Measurements from ENCODE around the gene TBC1D17. TPM values are rescaled to one million over a fixed set of nuclear protein-coding genes. Genes with fewer than 3 reads are reported as not detected.

TBC1D17 gene
- total RNA-seq, 4 donors from 2014 or later: 48.7 to 84.3 (median 66.4) TPM

- ATAC-seq: no peak
- Histone ChIP-seq H3K4me1 (peaks cover 2 to 12% of the 10 kb centered on the region in 2 donors), H3K36me3 (no peaks in the 10 kb centered on the region), H3K27me3 (peaks cover 6 to 9% (median 7%) of the 10 kb centered on the region in 3 donors), H3K9me3 (no peaks in the 10 kb centered on the region), H3K4me3 (no peak overlapping the region), H3K27ac (no peak overlapping the region)
- no peak for TF ChIP-seq POLR2A (IDR thresholded peaks at IDR 0.05)
- no peak for TF ChIP-seq CTCF (IDR thresholded peaks at IDR 0.05 in 4 of 5, conservative IDR thresholded peaks at IDR 0.05 in 1 of 5)
- no peak for DNase-seq
- in situ Hi-C loops (cut with MboI; ENCODE audit: low sequenced_read_pairs in 4 of 4): no loop called here
- intact Hi-C loops (cut with DNase I; ENCODE audit: low total_unique reads): no loop called here
Measured at GRCh38 chr19:49894011-49894664, 16.6 kb downstream of the TBC1D17 start.

GRCh38 chr19:49894879-49895565 is 17.5 kb downstream of the TBC1D17 start:
- Histone ChIP-seq H3K4me3 (no peak overlapping the region), H3K27me3 (peaks cover 6 to 9% (median 7%) of the 10 kb centered on the region in 3 donors), H3K36me3 (no peaks in the 10 kb centered on the region), H3K4me1 (peaks cover 2 to 6% of the 10 kb centered on the region in 2 donors), H3K27ac (no peak overlapping the region), H3K9me3 (no peaks in the 10 kb centered on the region)
- TF ChIP-seq CTCF (IDR thresholded peaks at IDR 0.05 in 4 of 5, conservative IDR thresholded peaks at IDR 0.05 in 1 of 5) (no peak), POLR2A (IDR thresholded peaks at IDR 0.05) (no peak)
- in situ Hi-C loops (cut with MboI; ENCODE audit: low sequenced_read_pairs in 4 of 4): no loop called here
- no peak for ATAC-seq
- intact Hi-C loops (cut with DNase I; ENCODE audit: low total_unique reads): no loop called here
- no peak for DNase-seq

- intact Hi-C loops (cut with DNase I; ENCODE audit: low total_unique reads): no loop called here
- no peak for ATAC-seq
- Histone ChIP-seq H3K36me3 (no peaks in the 10 kb centered on the region), H3K27ac (no peak overlapping the region), H3K4me1 (no peaks in the 10 kb centered on the region), H3K4me3 (no peak overlapping the region), H3K27me3 (peaks cover 3 to 8% (median 6%) of the 10 kb centered on the region in 3 donors), H3K9me3 (no peaks in the 10 kb centered on the region)
- DNase-seq: no peak
- in situ Hi-C loops (cut with MboI; ENCODE audit: low sequenced_read_pairs in 4 of 4): no loop called here
- TF ChIP-seq CTCF (IDR thresholded peaks at IDR 0.05 in 4 of 5, conservative IDR thresholded peaks at IDR 0.05 in 1 of 5) (no peak), POLR2A (IDR thresholded peaks at IDR 0.05) (no peak)
Measured at GRCh38 chr19:49895566-49896297, 18.2 kb downstream of the TBC1D17 start.

- Histone ChIP-seq H3K27ac (peak within 1 kb of the TSS in 3 of 4 donors; percentile 20 to 39 (median 33)), H3K9me3 (no peaks in the 10 kb centered on the region), H3K27me3 (peaks cover 0 to 6% (median 0%) of the 10 kb centered on the region in 3 donors), H3K36me3 (no peaks in the 10 kb centered on the region), H3K4me3 (no peak within 1 kb of the TSS), H3K4me1 (no peaks in the 10 kb centered on the region)
- in situ Hi-C loops (cut with MboI; ENCODE audit: low sequenced_read_pairs in 4 of 4): no loop called here
- intact Hi-C loops (cut with DNase I; ENCODE audit: low total_unique reads): no loop called here
- no peak for DNase-seq
- ATAC-seq: no peak
- TF ChIP-seq CTCF (IDR thresholded peaks at IDR 0.05 in 4 of 5, conservative IDR thresholded peaks at IDR 0.05 in 1 of 5): no peak
- no peak for TF ChIP-seq POLR2A (IDR thresholded peaks at IDR 0.05)
Measured at GRCh38 chr19:49896863-49897621, 19.5 kb downstream of the TBC1D17 start, which contains the start of gene IL4I1. Gene IL4I1 (minus strand): TSS chr19:49896887. CDS start chr19:49896160, 727 bp downstream.
